Measurements from ENCODE around the gene GPHN.

- TF ChIP-seq CTCF (IDR thresholded peaks at IDR 0.05; ENCODE audit: extremely low read depth in 1 of 2, insufficient read depth in 1 of 2, low read depth in 1 of 2, low read length in 2 of 2) (no peak), POLR2A (IDR thresholded peaks at IDR 0.05; ENCODE audit: low read depth, low read length) (no peak), POLR2AphosphoS5 (IDR thresholded peaks at IDR 0.05; ENCODE audit: insufficient read depth, low read depth, low read length) (no peak), EZH2 (IDR thresholded peaks at IDR 0.05; ENCODE audit: borderline replicate concordance, low read depth, low read length, severe bottlenecking) (no peak), MAX (IDR thresholded peaks at IDR 0.05; ENCODE audit: insufficient read depth, insufficient read length) (no peak), FOS (IDR thresholded peaks at IDR 0.05; ENCODE audit: borderline replicate concordance, insufficient read depth, low read length) (no peak)
Observed at GRCh38 chr14:66959437-66960050, 451.6 kb downstream of the GPHN start.
